Measurements from ENCODE around the gene IFNL4. TPM values are rescaled to one million over a fixed set of nuclear protein-coding genes. Genes with fewer than 3 reads are reported as not detected.

IFNL4 gene
- total RNA-seq, 1 experiment from 2014 or later = not detected

DNA sequence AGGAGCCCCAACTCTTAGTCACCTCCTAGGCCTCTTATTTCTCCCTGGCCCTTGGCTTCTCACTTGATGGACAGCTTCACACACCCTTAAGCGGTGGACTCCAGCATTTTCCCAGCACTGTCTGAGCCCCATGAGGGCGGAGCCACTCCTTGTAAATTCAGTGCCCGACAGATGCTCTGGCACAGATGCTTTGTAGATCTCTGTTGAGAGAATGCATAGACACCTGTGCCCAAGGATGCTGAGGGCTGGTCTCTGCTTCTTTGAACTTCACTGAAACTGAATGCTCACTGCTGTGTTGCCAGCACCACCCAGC lies 47.9 kb downstream of the IFNL4 start:
- Mint-ChIP-seq H3K4me1 (ENCODE audit: low read depth, unreplicated experiment) (peaks cover 20% of the 10 kb centered on the region), H3K27ac (ENCODE audit: unreplicated experiment) (no peak overlapping the region), H3K9me3 (ENCODE audit: low read depth, unreplicated experiment) (no peaks in the 10 kb centered on the region), H3K4me3 (ENCODE audit: low read depth, unreplicated experiment) (no peak overlapping the region), H3K36me3 (ENCODE audit: insufficient read depth, unreplicated experiment) (no peaks in the 10 kb centered on the region), H3K27me3 (ENCODE audit: unreplicated experiment) (peaks cover 39% of the 10 kb centered on the region)
- CTCF ChIA-PET = no interaction called here
- BruUV-seq (replicated peaks) = no TSS peak
- intact Hi-C loops (cut with micrococcal nuclease; ENCODE audit: unreplicated experiment) = no loop called here
- TF ChIP-seq, protein P1, sequence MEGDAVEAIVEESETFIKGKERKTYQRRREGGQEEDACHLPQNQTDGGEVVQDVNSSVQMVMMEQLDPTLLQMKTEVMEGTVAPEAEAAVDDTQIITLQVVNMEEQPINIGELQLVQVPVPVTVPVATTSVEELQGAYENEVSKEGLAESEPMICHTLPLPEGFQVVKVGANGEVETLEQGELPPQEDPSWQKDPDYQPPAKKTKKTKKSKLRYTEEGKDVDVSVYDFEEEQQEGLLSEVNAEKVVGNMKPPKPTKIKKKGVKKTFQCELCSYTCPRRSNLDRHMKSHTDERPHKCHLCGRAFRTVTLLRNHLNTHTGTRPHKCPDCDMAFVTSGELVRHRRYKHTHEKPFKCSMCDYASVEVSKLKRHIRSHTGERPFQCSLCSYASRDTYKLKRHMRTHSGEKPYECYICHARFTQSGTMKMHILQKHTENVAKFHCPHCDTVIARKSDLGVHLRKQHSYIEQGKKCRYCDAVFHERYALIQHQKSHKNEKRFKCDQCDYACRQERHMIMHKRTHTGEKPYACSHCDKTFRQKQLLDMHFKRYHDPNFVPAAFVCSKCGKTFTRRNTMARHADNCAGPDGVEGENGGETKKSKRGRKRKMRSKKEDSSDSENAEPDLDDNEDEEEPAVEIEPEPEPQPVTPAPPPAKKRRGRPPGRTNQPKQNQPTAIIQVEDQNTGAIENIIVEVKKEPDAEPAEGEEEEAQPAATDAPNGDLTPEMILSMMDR (IDR thresholded peaks at IDR 0.05; ENCODE audit: unreplicated experiment) = no peak
- DNase-seq = no peak

DNA sequence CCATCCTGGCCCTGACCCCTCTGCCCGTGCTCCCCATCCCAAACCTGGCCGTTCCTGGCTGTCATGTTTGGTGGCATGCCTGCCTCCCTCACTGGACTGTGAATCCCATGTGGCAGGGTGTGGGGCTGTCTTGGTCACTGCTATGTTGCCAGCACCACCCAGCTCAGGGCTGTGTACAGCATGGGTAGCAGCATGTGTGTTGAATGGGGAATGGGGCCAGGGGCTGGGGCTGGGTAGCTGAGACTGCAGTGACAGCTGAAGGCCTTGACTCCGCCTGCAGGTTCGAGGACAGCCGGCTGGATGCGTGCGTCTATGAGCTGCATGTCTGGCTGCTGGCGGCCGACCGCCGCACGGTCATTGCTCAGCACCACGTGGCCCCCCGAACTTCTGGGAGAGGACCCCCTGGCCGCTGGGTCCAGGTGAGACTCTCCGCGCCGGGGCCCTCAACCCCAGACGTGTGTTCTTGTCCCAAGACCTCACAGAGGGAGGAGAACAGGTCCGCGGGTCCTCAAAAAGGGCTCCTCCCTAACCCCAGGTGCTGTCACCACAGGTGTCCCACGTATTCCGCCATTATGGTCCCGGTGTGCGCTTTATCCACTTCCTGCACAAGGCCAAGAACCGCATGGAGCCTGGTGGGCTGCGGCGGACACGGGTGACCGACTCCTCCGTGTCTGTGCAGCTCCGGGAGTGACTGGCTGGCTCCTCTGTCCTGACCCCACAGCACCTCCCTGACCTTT lies 48.4 kb downstream of the IFNL4 start:
- no TSS peak for BruUV-seq (replicated peaks)
- Mint-ChIP-seq H3K27ac (ENCODE audit: unreplicated experiment) (no peak overlapping the region), H3K36me3 (ENCODE audit: insufficient read depth, unreplicated experiment) (no peaks in the 10 kb centered on the region), H3K4me3 (ENCODE audit: low read depth, unreplicated experiment) (no peak overlapping the region), H3K9me3 (ENCODE audit: low read depth, unreplicated experiment) (no peaks in the 10 kb centered on the region), H3K4me1 (ENCODE audit: low read depth, unreplicated experiment) (peaks cover 26% of the 10 kb centered on the region), H3K27me3 (ENCODE audit: unreplicated experiment) (peaks cover 39% of the 10 kb centered on the region)
- CTCF ChIA-PET = no interaction called here
- intact Hi-C loops (cut with micrococcal nuclease; ENCODE audit: unreplicated experiment) = no loop called here
- DNase-seq = no peak
- TF ChIP-seq, protein P1 (IDR thresholded peaks at IDR 0.05; ENCODE audit: unreplicated experiment) = no peak

DNA sequence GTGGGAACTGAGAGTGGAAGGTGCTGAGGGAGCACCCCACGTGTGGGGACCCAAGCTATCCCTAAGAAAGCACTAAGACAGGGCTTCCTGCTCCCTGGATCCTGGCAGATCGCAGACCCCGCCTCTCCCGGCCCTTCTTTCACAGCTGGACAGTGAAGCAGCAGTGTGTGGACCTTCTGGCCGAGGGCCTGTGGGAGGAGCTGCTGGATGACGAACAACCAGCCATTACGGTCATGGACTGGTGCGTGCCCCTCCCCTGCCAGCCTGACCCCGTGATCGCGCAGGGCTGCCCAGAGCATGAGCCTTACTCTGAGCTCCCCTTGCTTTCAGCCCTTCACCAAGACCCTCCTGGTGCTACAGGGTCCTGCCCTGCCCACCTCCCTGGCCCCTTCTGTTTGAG lies 49.6 kb downstream of the IFNL4 start:
- no peaks in the 10 kb centered on the region for H3K9me3 Mint-ChIP-seq (ENCODE audit: low read depth, unreplicated experiment)
- CTCF ChIA-PET = interaction anchor here (0.6 to 0.7 kb wide), 2 partner anchors 12 to 151 kb away, joined by 3 to 5 read pairs; no protein-coding TSS in a partner anchor
- TF ChIP-seq, protein P1 (IDR thresholded peaks at IDR 0.05; ENCODE audit: unreplicated experiment) = no peak
- no peak for DNase-seq
- peaks cover 39% of the 10 kb centered on the region for H3K27me3 Mint-ChIP-seq (ENCODE audit: unreplicated experiment)
- no TSS peak for BruUV-seq (replicated peaks)
- no peak overlapping the region for H3K27ac Mint-ChIP-seq (ENCODE audit: unreplicated experiment)
- peaks cover 31% of the 10 kb centered on the region for H3K4me1 Mint-ChIP-seq (ENCODE audit: low read depth, unreplicated experiment)
- H3K4me3 Mint-ChIP-seq (ENCODE audit: low read depth, unreplicated experiment) = no peak overlapping the region
- H3K36me3 Mint-ChIP-seq (ENCODE audit: insufficient read depth, unreplicated experiment) = peaks cover 4% of the 10 kb centered on the region
- intact Hi-C loops (cut with micrococcal nuclease; ENCODE audit: unreplicated experiment) = no loop called here

DNA sequence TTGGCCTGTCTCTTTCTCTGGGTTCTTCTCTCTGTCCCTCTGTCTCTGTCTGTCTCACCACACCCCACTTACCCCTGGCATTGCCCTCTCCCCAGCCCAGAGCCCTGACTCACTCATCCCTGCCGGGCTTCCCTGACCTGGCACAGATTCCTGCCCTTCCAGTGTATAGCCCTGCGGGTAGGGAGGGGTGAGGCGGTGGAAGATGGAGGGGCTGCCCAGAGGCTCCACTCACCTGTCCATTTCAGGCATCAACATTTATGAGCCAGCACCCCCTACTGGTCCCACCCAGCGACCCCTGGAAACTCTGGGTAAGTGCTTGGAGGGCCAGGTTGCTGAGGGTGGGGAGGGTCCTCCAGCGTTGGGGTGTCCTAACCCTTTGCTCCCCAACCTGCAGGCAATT lies 50.8 kb downstream of the IFNL4 start:
- DNase-seq = no peak
- Mint-ChIP-seq H3K27ac (ENCODE audit: unreplicated experiment) (no peak overlapping the region), H3K36me3 (ENCODE audit: insufficient read depth, unreplicated experiment) (peaks cover 12% of the 10 kb centered on the region), H3K4me1 (ENCODE audit: low read depth, unreplicated experiment) (peaks cover 38% of the 10 kb centered on the region), H3K4me3 (ENCODE audit: low read depth, unreplicated experiment) (peak overlapping the region; percentile 48), H3K9me3 (ENCODE audit: low read depth, unreplicated experiment) (no peaks in the 10 kb centered on the region), H3K27me3 (ENCODE audit: unreplicated experiment) (peaks cover 39% of the 10 kb centered on the region)
- no TSS peak for BruUV-seq (replicated peaks)
- intact Hi-C loops (cut with micrococcal nuclease; ENCODE audit: unreplicated experiment) = no loop called here
- TF ChIP-seq, protein P1 (IDR thresholded peaks at IDR 0.05; ENCODE audit: unreplicated experiment) = no peak
- CTCF ChIA-PET = no interaction called here

Measured in Calu3 (cell line).